Right lobe of liver (tissue), 4 donors: Measurements from ENCODE around the gene SLC66A3.

Experiments used
- CTCF ChIP-seq, 4 donors: fragments of 200-600 bp in 3 of 4; fragments of 450-650 bp in 1 of 4; IDR thresholded peaks; one replicate each; pipeline versions ENCODE4 v1.5.1 to v1.8.0; 2016 to 2022; ENCODE audit warnings: antibody characterized with exemption in 4 of 4, mild to moderate bottlenecking in 2 of 4
- POLR2A ChIP-seq: fragments of 450-650 bp; IDR thresholded peaks from one replicate; pipeline ENCODE4 v1.6.1; 2017; ENCODE audit warnings: antibody characterized with exemption, mild to moderate bottlenecking
- donor health status: DM: no; HTN: no; CAD: no.
- donor health status: DM: no; HTN: no; CAD: no.
- donor health status: DM: no; HTN: yes; CAD: no.

- no peak for TF ChIP-seq CTCF (IDR thresholded peaks at IDR 0.05)
- TF ChIP-seq POLR2A, result no peak
These were observed 37.5 kb upstream of the SLC66A3 start for GRCh38 chr2:11117776-11118175.
